GM03348 (cell line): ENCODE results near the gene ZNF790.

Experiments used
- DNase-seq: peaks from one replicate; pipeline ENCODE4 v3.0.0; 2012; ENCODE audit warnings: low spot score

Gene ZNF790

GRCh38 chr19:36772311-36773222, 65.6 kb downstream of the ZNF790 start, which contains the start of gene ZNF850:
Gene ZNF850 (minus strand): TSS chr19:36772807. CDS start chr19:36762606, 10,201 bp downstream.
- DNase-seq: peak; percentile 94

DNA sequence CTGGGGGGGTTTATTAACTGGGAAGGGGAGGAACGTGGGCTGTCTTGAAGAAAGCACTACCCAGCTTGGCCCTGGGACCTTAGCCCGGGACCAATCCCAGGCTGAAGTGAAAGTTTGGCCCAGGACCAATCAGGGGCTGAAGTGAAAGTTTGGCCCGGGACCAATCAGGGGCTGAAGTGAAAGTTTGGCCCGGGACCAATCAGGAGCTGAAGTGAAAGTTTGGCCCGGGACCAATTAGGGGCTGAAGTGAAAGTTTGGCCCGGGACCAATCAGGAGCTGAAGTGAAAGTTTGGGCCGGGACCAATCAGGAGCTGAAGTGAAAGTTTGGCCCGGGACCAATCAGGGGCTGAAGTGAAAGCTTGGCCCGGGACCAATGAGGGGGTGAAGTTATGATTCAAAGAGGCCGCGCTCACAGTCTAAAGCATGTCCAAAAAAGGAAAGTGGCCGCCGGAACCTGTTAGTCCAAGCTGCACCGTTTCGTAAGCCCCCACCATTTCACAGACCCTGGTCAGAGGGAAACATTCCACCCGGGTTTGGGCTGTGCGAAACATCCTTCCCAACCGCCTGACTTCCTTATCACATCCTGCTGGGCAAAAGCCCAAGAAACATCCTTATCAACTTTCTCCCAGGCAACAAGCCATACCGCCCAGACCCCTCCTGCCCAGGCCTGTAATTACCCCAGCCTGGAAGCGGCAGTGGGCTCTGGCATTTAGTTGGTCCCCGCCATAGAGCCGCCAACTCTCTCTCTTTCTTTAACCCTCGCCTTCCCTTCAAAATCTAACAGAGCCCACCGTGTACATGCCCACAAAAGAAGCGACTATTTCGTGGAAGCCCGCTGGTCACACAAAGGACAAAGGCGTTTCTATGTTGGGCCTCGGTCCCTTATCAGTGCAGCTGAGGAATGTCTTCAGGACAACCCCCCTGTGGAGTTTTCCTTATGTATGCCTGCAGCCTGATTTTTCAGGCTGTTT, 66.6 kb downstream of the ZNF790 start:
- peak; percentile 64 for DNase-seq
